Neutrophil (primary cell): ENCODE data around the gene VSIG4.

ENCODE experiments used
- H3K27ac ChIP-seq: fragments of 200-600 bp; sonication (generic); 2 replicates; pipeline ENCODE4 v1.5.1; 2016; ENCODE audit warnings: mild to moderate bottlenecking, moderate library complexity
- H3K27me3 ChIP-seq: fragments of 200-600 bp; sonication (generic); 2 replicates; pipeline ENCODE4 v1.6.0; 2016; ENCODE audit warnings: mild to moderate bottlenecking
- H3K36me3 ChIP-seq: fragments of 200-600 bp; sonication (generic); 2 replicates; pipeline ENCODE4 v1.5.1; 2017
- H3K4me1 ChIP-seq, 2 experiments: fragments of 200-600 bp in 1 of 2; sonication (generic) in 1 of 2; 1 replicate in 1 of 2; 2 replicates in 1 of 2; pipeline versions ENCODE4 v1.5.1 to v1.6.1; 2013 to 2016; ENCODE audit warnings: low read depth in 1 of 2, low read length in 1 of 2, mild to moderate bottlenecking in 1 of 2, moderate library complexity in 1 of 2; ENCODE audit not compliant: control insufficient read depth in 1 of 2, insufficient read depth in 1 of 2
- H3K4me3 ChIP-seq, 2 experiments: fragments of 200-600 bp in 1 of 2; sonication (generic) in 1 of 2; 1 replicate in 1 of 2; 2 replicates in 1 of 2; pipeline ENCODE4 v1.5.1; 2013 to 2016; ENCODE audit warnings: low read depth in 1 of 2, low read length in 1 of 2, mild to moderate bottlenecking in 1 of 2, moderate library complexity in 1 of 2
- H3K9me3 ChIP-seq: fragments of 200-600 bp; sonication (generic); 2 replicates; pipeline ENCODE4 v1.5.1; 2016
- CTCF ChIP-seq: fragments of 200-600 bp; sonication (generic); IDR thresholded peaks from 2 replicates; pipeline ENCODE4 v1.5.1; 2016; ENCODE audit warnings: antibody characterized with exemption

The VSIG4 gene

GRCh38 chrX:65993915-65994460, 45.9 kb downstream of the VSIG4 start:
- peaks cover 85 to 89% of the 10 kb centered on the region in 2 experiments for H3K4me1 ChIP-seq
- H3K27ac ChIP-seq, result peak overlapping the region; percentile 91

DNA sequence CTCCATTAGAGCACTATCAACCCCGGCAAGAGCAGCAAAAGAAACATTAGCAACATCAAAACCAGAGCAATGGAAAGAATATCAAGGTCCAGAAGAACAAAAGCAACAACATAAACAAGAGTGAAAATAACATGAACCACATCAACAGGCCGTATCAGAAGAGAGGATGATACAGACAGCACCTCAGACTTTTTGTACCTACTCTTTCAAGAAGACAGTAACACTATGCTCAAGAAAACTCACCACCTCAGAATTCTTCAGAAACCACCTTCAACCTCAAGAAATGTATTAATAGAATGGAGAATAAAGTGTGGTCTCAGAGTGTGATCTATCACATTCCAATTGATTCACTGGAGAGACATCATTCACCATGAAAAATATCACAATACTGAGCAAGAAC, 46.5 kb downstream of the VSIG4 start:
- TF ChIP-seq CTCF, result no peak
- peaks cover 85 to 88% of the 10 kb centered on the region in 2 experiments for H3K4me1 ChIP-seq
- no peaks in the 10 kb centered on the region for H3K27me3 ChIP-seq
- H3K36me3 ChIP-seq, result no peaks in the 10 kb centered on the region
- peak overlapping the region; percentile 91 for H3K27ac ChIP-seq
- no peaks in the 10 kb centered on the region for H3K9me3 ChIP-seq
- no peak overlapping the region for H3K4me3 ChIP-seq

More at GRCh38 chrX:65993915-65994460, 45.9 kb downstream of the VSIG4 start:
- Histone ChIP-seq H3K27me3 (no peaks in the 10 kb centered on the region), H3K36me3 (no peaks in the 10 kb centered on the region), H3K4me3 (no peak overlapping the region), H3K9me3 (no peaks in the 10 kb centered on the region)
- TF ChIP-seq CTCF, result no peak

DNA sequence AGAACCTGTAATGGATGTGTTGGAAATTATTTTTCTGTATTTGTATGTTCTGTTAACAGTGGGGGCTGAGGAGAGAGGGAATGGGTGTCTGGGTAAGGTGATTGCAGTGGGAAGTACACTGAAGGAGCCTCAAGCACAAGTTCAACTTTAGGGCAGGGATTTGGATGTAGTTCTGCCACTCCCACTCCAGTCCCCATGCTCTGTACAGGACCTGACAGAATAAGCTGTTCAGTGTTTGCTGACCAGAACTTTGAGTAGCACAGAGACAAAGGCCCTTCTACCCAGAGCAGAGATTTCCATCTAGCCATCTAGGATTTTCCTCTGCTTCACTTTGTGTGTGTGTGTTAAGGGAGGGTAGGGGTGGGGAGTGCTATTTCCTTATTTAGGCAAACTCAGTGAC, 49.2 kb downstream of the VSIG4 start:
- Histone ChIP-seq H3K27ac (peak overlapping the region; percentile 67), H3K4me1 (peaks cover 85% of the 10 kb centered on the region in 2 experiments)
- TF ChIP-seq CTCF, result no peak

DNA sequence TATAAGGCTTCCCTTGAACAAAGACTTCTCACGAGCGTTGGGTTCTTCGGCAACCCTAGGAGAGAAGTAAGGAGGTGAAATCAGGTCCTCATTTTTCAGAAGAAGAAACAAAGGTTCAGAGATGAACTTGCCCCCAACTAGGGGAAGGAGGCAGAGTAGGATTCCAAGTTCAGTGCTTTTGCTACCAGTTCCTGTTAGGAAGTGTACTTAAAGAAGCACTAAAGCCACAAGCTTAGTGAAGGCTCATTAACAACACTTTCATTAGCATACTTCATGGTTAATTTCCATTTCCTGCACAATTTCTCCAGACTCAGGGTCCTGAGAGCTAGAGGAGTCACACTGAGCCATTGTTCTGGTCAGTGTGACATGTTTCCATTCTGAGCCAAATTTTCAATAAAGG, 52.1 kb downstream of the VSIG4 start:
- Histone ChIP-seq H3K4me3 (peak overlapping the region; percentile 49 to 54), H3K27ac (peak overlapping the region; percentile 84), H3K4me1 (peaks cover 64 to 67% of the 10 kb centered on the region in 2 experiments), H3K36me3 (no peaks in the 10 kb centered on the region), H3K27me3 (no peaks in the 10 kb centered on the region), H3K9me3 (no peaks in the 10 kb centered on the region)
- no peak for TF ChIP-seq CTCF

More for the DNA sequence above, 49.2 kb downstream of the VSIG4 start:
- Histone ChIP-seq H3K4me3 (peak overlapping the region in 1 of 2 experiments; percentile 14), H3K27me3 (no peaks in the 10 kb centered on the region), H3K36me3 (no peaks in the 10 kb centered on the region), H3K9me3 (no peaks in the 10 kb centered on the region)

DNA sequence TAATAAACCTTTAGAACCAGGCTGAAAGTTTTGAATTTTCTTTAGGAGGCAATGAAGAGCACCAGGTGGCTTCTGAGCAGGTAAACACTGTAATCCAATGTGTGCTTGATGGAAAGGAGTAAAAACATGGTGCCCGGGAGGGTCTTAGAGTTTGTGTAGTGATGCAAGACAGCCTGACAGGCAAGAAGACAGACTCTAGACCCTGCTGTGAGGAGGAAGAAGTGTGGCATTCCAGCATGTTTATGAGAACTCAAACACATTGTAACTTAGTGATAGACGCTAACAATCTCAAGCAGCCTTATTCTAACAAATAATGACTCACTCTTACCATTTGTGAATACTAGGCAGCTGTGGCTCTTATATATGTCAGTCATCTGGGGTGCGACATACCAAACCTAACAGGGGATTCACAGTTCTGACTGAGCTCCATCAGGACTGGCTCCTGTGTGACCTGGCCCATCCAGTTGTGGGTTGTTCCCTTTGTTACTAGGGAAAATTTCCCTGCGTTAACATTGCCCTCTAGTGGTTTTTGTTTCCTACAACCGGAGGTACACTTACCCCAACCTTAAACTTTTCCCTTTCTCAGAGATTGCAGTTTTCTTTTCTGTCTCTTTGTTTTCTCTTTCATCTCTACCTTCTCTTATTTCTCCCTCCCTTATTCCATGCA, 53.8 kb downstream of the VSIG4 start:
- Histone ChIP-seq H3K36me3 (no peaks in the 10 kb centered on the region), H3K4me3 (peak overlapping the region; percentile 49 to 54), H3K27ac (peak overlapping the region; percentile 84), H3K4me1 (peaks cover 58 to 63% of the 10 kb centered on the region in 2 experiments), H3K9me3 (no peaks in the 10 kb centered on the region), H3K27me3 (no peaks in the 10 kb centered on the region)
- TF ChIP-seq CTCF, result peak; percentile 50
